HAP-1 (cell line): ENCODE data around the gene RASA4.
A peak's percentile ranks its signal among the peaks of the same experiment; 100 is the strongest.
"Not testable (repeated sequence)": the region's sequence is repeated elsewhere in the genome, so short reads cannot be mapped to it uniquely, and the experiment has no call there.

Source experiments
- DNase-seq, 2 experiments: peaks; one replicate each; pipeline ENCODE4 v3.0.0-alpha.2; 2016 to 2020; ENCODE audit warnings: low spot score in 2 of 2
- H3K27me3 ChIP-seq: fragments of 250-450 bp; sonication (Bioruptor Pico); 2 replicates; pipeline ENCODE4 v1.5.1; 2020; ENCODE audit warnings: low read depth, mild to moderate bottlenecking, moderate library complexity
- H3K36me3 ChIP-seq: fragments of 250-450 bp; sonication (Bioruptor Pico); replicated peaks from 2 replicates; pipeline ENCODE4 v1.5.1; 2020; ENCODE audit warnings: mild to moderate bottlenecking
- H3K4me1 ChIP-seq: fragments of 250-450 bp; sonication (Bioruptor Pico); 2 replicates; pipeline ENCODE4 v1.5.1; 2020; ENCODE audit warnings: mild to moderate bottlenecking
- H3K4me3 ChIP-seq: fragments of 250-450 bp; sonication (Bioruptor Pico); 2 replicates; pipeline ENCODE4 v1.5.1; 2020; ENCODE audit warnings: mild to moderate bottlenecking, moderate library complexity
- H3K9me3 ChIP-seq: fragments of 250-450 bp; sonication (Bioruptor Pico); 2 replicates; pipeline ENCODE4 v1.5.1; 2020; ENCODE audit warnings: mild to moderate bottlenecking, moderate library complexity
- in situ Hi-C: fragments of 300-500 bp; cut with MboI; formaldehyde crosslinking; loops from 3 replicates; pipeline ENCODE4 v1.14.3; 2020; ENCODE audit warnings: low sequenced_read_pairs, inconsistent platforms, mixed read lengths

RASA4 gene

GRCh38 chr7:102589857-102590256, 26.7 kb downstream of the RASA4 start:
- H3K27me3 ChIP-seq, in situ Hi-C loops, H3K9me3 ChIP-seq, H3K4me1 ChIP-seq, DNase-seq, H3K4me3 ChIP-seq, H3K36me3 ChIP-seq: not testable (repeated sequence)

- H3K4me1 ChIP-seq, H3K4me3 ChIP-seq, H3K9me3 ChIP-seq, H3K27me3 ChIP-seq, H3K36me3 ChIP-seq, DNase-seq, in situ Hi-C loops: not testable (repeated sequence)
Observed at GRCh38 chr7:102583495-102583894, 33.1 kb downstream of the RASA4 start.

- H3K4me1 ChIP-seq, H3K9me3 ChIP-seq, H3K4me3 ChIP-seq, DNase-seq, in situ Hi-C loops, H3K27me3 ChIP-seq, H3K36me3 ChIP-seq: not testable (repeated sequence)
Observed at GRCh38 chr7:102581722-102582121, 34.8 kb downstream of the RASA4 start.

- in situ Hi-C loops, H3K36me3 ChIP-seq, DNase-seq, H3K4me3 ChIP-seq, H3K27me3 ChIP-seq, H3K4me1 ChIP-seq, H3K9me3 ChIP-seq: not testable (repeated sequence)
Observed at GRCh38 chr7:102578486-102578885, 38.1 kb downstream of the RASA4 start.

- in situ Hi-C loops, H3K9me3 ChIP-seq, DNase-seq, H3K36me3 ChIP-seq, H3K4me3 ChIP-seq, H3K4me1 ChIP-seq, H3K27me3 ChIP-seq: not testable (repeated sequence)
Observed at GRCh38 chr7:102577315-102578240, 39.0 kb downstream of the RASA4 start.

- H3K27me3 ChIP-seq, DNase-seq, H3K36me3 ChIP-seq, H3K4me3 ChIP-seq, H3K9me3 ChIP-seq, in situ Hi-C loops, H3K4me1 ChIP-seq: not testable (repeated sequence)
Observed at GRCh38 chr7:102576363-102576762, 40.2 kb downstream of the RASA4 start.

- in situ Hi-C loops, H3K36me3 ChIP-seq, H3K27me3 ChIP-seq: not testable (repeated sequence)
Observed at GRCh38 chr7:102574607-102575006, 41.9 kb downstream of the RASA4 start.

GRCh38 chr7:102572261-102573239, 44.0 kb downstream of the RASA4 start, which contains the start of gene POLR2J3:
TSS of gene POLR2J3 (minus strand) at chr7:102572583. CDS start at chr7:102572521, 62 bp downstream.
- H3K36me3 ChIP-seq, H3K27me3 ChIP-seq, H3K9me3 ChIP-seq, H3K4me1 ChIP-seq, in situ Hi-C loops: not testable (repeated sequence)
- peak; percentile 42 to 93 for DNase-seq
- peak within 1 kb of the TSS; percentile 42 for H3K4me3 ChIP-seq

More at GRCh38 chr7:102574607-102575006, 41.9 kb downstream of the RASA4 start:
- H3K4me1 ChIP-seq, H3K4me3 ChIP-seq, DNase-seq, H3K9me3 ChIP-seq: not testable (repeated sequence)

GRCh38 chr7:102568620-102569019, 47.9 kb downstream of the RASA4 start:
- H3K4me3 ChIP-seq, H3K27me3 ChIP-seq, in situ Hi-C loops, H3K36me3 ChIP-seq, H3K9me3 ChIP-seq, H3K4me1 ChIP-seq, DNase-seq: not testable (repeated sequence)

GRCh38 chr7:102550808-102551422, 65.6 kb downstream of the RASA4 start, which contains the start of gene SPDYE2:
TSS of gene SPDYE2 (plus strand) at chr7:102551226. CDS start at chr7:102553256, 2,030 bp downstream.
- in situ Hi-C loops, DNase-seq, H3K4me1 ChIP-seq, H3K4me3 ChIP-seq, H3K27me3 ChIP-seq, H3K36me3 ChIP-seq, H3K9me3 ChIP-seq: not testable (repeated sequence)

- H3K27me3 ChIP-seq, DNase-seq, H3K4me1 ChIP-seq, H3K9me3 ChIP-seq, H3K36me3 ChIP-seq, in situ Hi-C loops, H3K4me3 ChIP-seq: not testable (repeated sequence)
Observed at GRCh38 chr7:102546353-102546752, 70.2 kb downstream of the RASA4 start.

GRCh38 chr7:102545288-102545687, 71.3 kb downstream of the RASA4 start:
- H3K4me1 ChIP-seq, H3K4me3 ChIP-seq, H3K27me3 ChIP-seq, H3K36me3 ChIP-seq, H3K9me3 ChIP-seq, DNase-seq, in situ Hi-C loops: not testable (repeated sequence)

GRCh38 chr7:102544372-102544771, 72.2 kb downstream of the RASA4 start:
- H3K27me3 ChIP-seq, H3K36me3 ChIP-seq, H3K4me3 ChIP-seq, DNase-seq, H3K4me1 ChIP-seq, H3K9me3 ChIP-seq, in situ Hi-C loops: not testable (repeated sequence)
